ENCODE data around the gene AMPD1.

AMPD1 gene

DNA sequence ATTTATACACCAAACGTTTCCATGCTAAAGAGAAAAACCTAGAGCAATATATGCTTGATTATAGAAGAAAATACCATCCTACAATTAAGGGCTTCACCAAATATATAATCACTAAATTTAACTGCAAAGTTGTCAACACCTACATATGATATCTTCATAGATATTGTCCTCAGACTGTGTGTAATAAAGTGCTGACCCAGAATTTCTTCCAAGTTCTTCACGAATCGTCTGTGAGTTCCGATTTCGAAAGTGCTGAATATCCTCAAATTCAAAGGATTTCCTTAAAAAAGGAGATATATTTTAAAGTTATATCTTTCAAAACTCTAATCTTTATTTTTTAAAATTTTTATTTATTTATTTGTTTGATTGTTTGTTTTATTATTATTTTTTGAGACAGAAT is 72.0 kb downstream of the AMPD1 start:
- no peak for DNase-seq

All from NCI-H2029 (cell line).